NB4 (cell line): Measurements from ENCODE around the gene COASY.

ENCODE experiments used
- DNase-seq: peaks from one replicate; pipeline ENCODE4 v3.0.0; 2010; ENCODE audit warnings: low read depth
- H3K4me3 ChIP-seq: one replicate; pipeline ENCODE4 v1.5.1; 2011; ENCODE audit warnings: mild to moderate bottlenecking, low read depth, low read length, moderate library complexity
- MYC ChIP-seq: IDR thresholded peaks from 2 replicates; pipeline ENCODE4 v1.6.1; 2011; ENCODE audit warnings: low read depth, low read length
- POLR2A ChIP-seq: IDR thresholded peaks from 2 replicates; pipeline ENCODE4 v1.6.1; 2011; ENCODE audit warnings: mild to moderate bottlenecking; ENCODE audit not compliant: insufficient read length; ENCODE audit errors: extremely low read depth
- TF ChIP-seq, protein P1 (sequence below): IDR thresholded peaks from 2 replicates; pipeline ENCODE4 v1.6.1; 2011; ENCODE audit warnings: low read depth, low read length
- TF ChIP-seq, protein P2 (sequence below): IDR thresholded peaks from one replicate; pipeline ENCODE4 v1.5.1; 2012; ENCODE audit warnings: low read depth, low read length

COASY gene

GRCh38 chr17:42521036-42521435 is 40.9 kb upstream of the COASY start:
- no peak for TF ChIP-seq MYC
- TF ChIP-seq, protein P1, sequence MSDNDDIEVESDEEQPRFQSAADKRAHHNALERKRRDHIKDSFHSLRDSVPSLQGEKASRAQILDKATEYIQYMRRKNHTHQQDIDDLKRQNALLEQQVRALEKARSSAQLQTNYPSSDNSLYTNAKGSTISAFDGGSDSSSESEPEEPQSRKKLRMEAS = no peak
- TF ChIP-seq, protein P2, sequence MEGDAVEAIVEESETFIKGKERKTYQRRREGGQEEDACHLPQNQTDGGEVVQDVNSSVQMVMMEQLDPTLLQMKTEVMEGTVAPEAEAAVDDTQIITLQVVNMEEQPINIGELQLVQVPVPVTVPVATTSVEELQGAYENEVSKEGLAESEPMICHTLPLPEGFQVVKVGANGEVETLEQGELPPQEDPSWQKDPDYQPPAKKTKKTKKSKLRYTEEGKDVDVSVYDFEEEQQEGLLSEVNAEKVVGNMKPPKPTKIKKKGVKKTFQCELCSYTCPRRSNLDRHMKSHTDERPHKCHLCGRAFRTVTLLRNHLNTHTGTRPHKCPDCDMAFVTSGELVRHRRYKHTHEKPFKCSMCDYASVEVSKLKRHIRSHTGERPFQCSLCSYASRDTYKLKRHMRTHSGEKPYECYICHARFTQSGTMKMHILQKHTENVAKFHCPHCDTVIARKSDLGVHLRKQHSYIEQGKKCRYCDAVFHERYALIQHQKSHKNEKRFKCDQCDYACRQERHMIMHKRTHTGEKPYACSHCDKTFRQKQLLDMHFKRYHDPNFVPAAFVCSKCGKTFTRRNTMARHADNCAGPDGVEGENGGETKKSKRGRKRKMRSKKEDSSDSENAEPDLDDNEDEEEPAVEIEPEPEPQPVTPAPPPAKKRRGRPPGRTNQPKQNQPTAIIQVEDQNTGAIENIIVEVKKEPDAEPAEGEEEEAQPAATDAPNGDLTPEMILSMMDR = no peak
- TF ChIP-seq POLR2A = no peak
- no peak overlapping the region for H3K4me3 ChIP-seq
- DNase-seq = no peak

- TF ChIP-seq, protein P2 = no peak
- TF ChIP-seq, protein P1 = no peak
- no peak for TF ChIP-seq POLR2A
- TF ChIP-seq MYC = no peak
- no peak for DNase-seq
- H3K4me3 ChIP-seq = no peak overlapping the region
Measured at GRCh38 chr17:42521666-42522262, 40.2 kb upstream of the COASY start.

- DNase-seq = no peak
- H3K4me3 ChIP-seq = no peak overlapping the region
- TF ChIP-seq, protein P1 = no peak
- no peak for TF ChIP-seq POLR2A
- TF ChIP-seq, protein P2 = no peak
Measured at GRCh38 chr17:42522263-42522790, 39.6 kb upstream of the COASY start.

- TF ChIP-seq, protein P2 = no peak
- TF ChIP-seq POLR2A (no peak), MYC (no peak)
- TF ChIP-seq, protein P1 = no peak
- DNase-seq = no peak
- no peak overlapping the region for H3K4me3 ChIP-seq
Measured at GRCh38 chr17:42522798-42523278, 39.1 kb upstream of the COASY start.

DNA sequence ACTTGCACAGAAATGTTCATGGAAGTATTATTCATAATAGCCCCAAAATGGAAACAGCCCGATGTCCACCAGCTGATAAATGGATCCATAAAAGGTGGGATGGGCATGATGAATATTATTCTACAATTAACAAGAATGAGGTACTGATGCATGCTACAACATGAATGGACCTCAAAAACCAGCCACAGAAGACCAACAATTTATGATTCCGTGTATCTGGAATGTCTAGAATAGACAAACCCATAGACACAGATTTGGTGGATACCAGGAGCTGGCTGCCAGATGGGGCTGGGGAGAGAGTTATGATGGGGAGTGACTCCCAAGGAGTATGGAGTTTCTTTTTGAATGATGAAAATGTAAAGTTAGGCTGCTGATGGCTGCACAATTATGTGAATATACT is 36.7 kb upstream of the COASY start:
- TF ChIP-seq MYC (no peak), POLR2A (no peak)
- TF ChIP-seq, protein P2 = no peak
- TF ChIP-seq, protein P1 = no peak
- H3K4me3 ChIP-seq = no peak overlapping the region
- DNase-seq = no peak
